Measurements from ENCODE around the gene MYOF. TPM values are rescaled to one million over a fixed set of nuclear protein-coding genes. Genes with fewer than 3 reads are reported as not detected.

MYOF gene
- total and polyA plus RNA-seq, 10 of the 15 experiments (the other 5 are each of a cell fraction or from before 2014, with no cell fraction given): 0.02 to 0.59 (median 0.17) TPM

GRCh38 chr10:93368210-93368609 is 113.9 kb downstream of the MYOF start:
- no peak for ATAC-seq
- no peak overlapping the region for H2AFZ ChIP-seq (ENCODE audit: control insufficient read depth, low read depth, low read length)
- FAIRE-seq: no peak
- H3K4me2 ChIP-seq (ENCODE audit: control insufficient read depth, insufficient read depth): no peak overlapping the region
- SMC1A ChIA-PET (ENCODE audit: uncharacterized antibody, unreplicated experiment): interaction anchor here (1.1 to 1.7 kb wide), 3 partner anchors 8 to 114 kb away, joined by 4 to 8 read pairs (median 6); partner anchors contain the start of gene MYOF
- no peak overlapping the region for H3K4me3 ChIP-seq
- no peak overlapping the region for H3K9ac ChIP-seq (ENCODE audit: control insufficient read depth, insufficient read depth, low read length)
- RAD21 ChIA-PET (ENCODE audit: unreplicated experiment): interaction anchor here (0.6 kb wide), 1 partner anchor 543 kb away, joined by 3 read pairs; no protein-coding TSS in a partner anchor
- DNase-seq (ENCODE audit: low read depth, low spot score): no peak
- in situ Hi-C loops (cut with MboI): no loop called here
- intact Hi-C loops (cut with micrococcal nuclease; ENCODE audit: unreplicated experiment): no loop called here
- TF ChIP-seq EGR1 (IDR thresholded peaks at IDR 0.05; ENCODE audit: borderline replicate concordance in 1 of 2, low read depth in 2 of 2, low read length in 2 of 2) (no peak), CHD2 (IDR thresholded peaks at IDR 0.05; ENCODE audit: borderline replicate concordance, low read depth, low read length) (no peak), LARP7 (IDR thresholded peaks at IDR 0.05) (no peak), ZNF217 (IDR thresholded peaks at IDR 0.05) (no peak), KLF5 (IDR thresholded peaks at IDR 0.05; ENCODE audit: partially characterized antibody) (no peak), RAD21 (IDR thresholded peaks at IDR 0.05; ENCODE audit: insufficient read depth, low read depth, low read length) (no peak), MLLT1 (IDR thresholded peaks at IDR 0.05) (no peak), SKIL (IDR thresholded peaks at IDR 0.05; ENCODE audit: low read depth, poor library complexity, severe bottlenecking) (no peak), PAX5 (IDR thresholded peaks at IDR 0.05; ENCODE audit: borderline replicate concordance, low read depth, low read length) (no peak), MTA2 (IDR thresholded peaks at IDR 0.05; ENCODE audit: low read depth) (no peak), ATF2 (IDR thresholded peaks at IDR 0.05; ENCODE audit: low read length) (no peak)
- H3K9me3 ChIP-seq (replicated peaks; ENCODE audit: control insufficient read depth, insufficient read depth, low read length): no peaks in the 10 kb centered on the region
- no TSS peak for BruUV-seq (replicated peaks)
- no peaks in the 10 kb centered on the region for H4K20me1 ChIP-seq (ENCODE audit: control insufficient read depth, insufficient read depth)
- no peaks in the 10 kb centered on the region for H3K79me2 ChIP-seq (ENCODE audit: control insufficient read depth, insufficient read depth, low read length)
- 36% methylated on average over 2 of the region's 2 CpGs for WGBS (ENCODE audit: insufficient coverage, insufficient replicate concordance, low lambda C conversion rate, missing lambda C conversion rate)
- CTCF ChIA-PET: interaction anchor here (1.1 to 2.4 kb wide), 4 partner anchors 8 to 115 kb away, joined by 4 to 10 read pairs (median 5); partner anchors contain the start of gene MYOF
- POLR2A ChIA-PET: interaction anchor here (0.5 to 0.6 kb wide), 2 partner anchors 12 to 62 kb away, joined by 3 to 4 read pairs; no protein-coding TSS in a partner anchor
- no peaks in the 10 kb centered on the region for H3K4me1 ChIP-seq (ENCODE audit: control insufficient read depth, insufficient read depth, low read length)
- no peak overlapping the region for H3K27ac ChIP-seq (ENCODE audit: control insufficient read depth, insufficient read depth)
- H3K36me3 ChIP-seq (ENCODE audit: control insufficient read depth in 2 of 2, insufficient read depth in 2 of 2, low read length in 1 of 2): no peaks in the 10 kb centered on the region
- 0 out of 4 replicates have a peak, but pooled peaks cover 0 to 2% of the 10 kb centered on the region in 2 experiments for H3K27me3 ChIP-seq (replicated peaks in 1 of 2; ENCODE audit: control insufficient read depth in 2 of 2, insufficient read depth in 2 of 2, low read length in 1 of 2)

Measured in GM12878 (cell line).